Sigmoid colon (tissue), 7 donors: ENCODE measurements around the gene PTPRQ. TPM values are rescaled to one million over a fixed set of nuclear protein-coding genes. Genes with fewer than 3 reads are reported as not detected.

Source experiments
- DNase-seq: peaks from one replicate; pipeline ENCODE4 v3.0.0-alpha.2; 2019
- H3K27ac ChIP-seq, 4 donors: fragments of 200-600 bp; sonication (generic); one replicate each; pipeline ENCODE4 v1.5.1; 2016 to 2019; ENCODE audit warnings: mild to moderate bottlenecking in 1 of 4
- H3K27me3 ChIP-seq, 3 donors: fragments of 200-600 bp; sonication (generic); one replicate each; pipeline ENCODE4 v1.5.1; 2019; ENCODE audit warnings: mild to moderate bottlenecking in 1 of 3
- H3K36me3 ChIP-seq, 4 donors: fragments of 200-600 bp; sonication (generic); one replicate each; pipeline ENCODE4 v1.5.1; 2016 to 2019
- H3K4me1 ChIP-seq, 4 donors: fragments of 200-600 bp; sonication (generic); one replicate each; pipeline ENCODE4 v1.5.1; 2017 to 2019
- H3K4me3 ChIP-seq, 4 donors: fragments of 200-600 bp; sonication (generic); one replicate each; pipeline ENCODE4 v1.5.1; 2017 to 2019; ENCODE audit warnings: mild to moderate bottlenecking in 2 of 4, moderate library complexity in 1 of 4
- H3K9me3 ChIP-seq, 4 donors: fragments of 200-600 bp in 3 of 4; sonication (generic) in 3 of 4; one replicate each; pipeline versions ENCODE4 v1.5.1 to v1.6.1; 2013 to 2019
- EP300 ChIP-seq, 4 donors: sonication (generic); formaldehyde crosslinking; IDR thresholded peaks; one replicate each; pipeline ENCODE4 v1.6.1; 2017; ENCODE audit warnings: antibody characterized with exemption in 4 of 4
- POLR2A ChIP-seq, 2 donors: fragments of 450-650 bp; IDR thresholded peaks; one replicate each; pipeline ENCODE4 v1.6.1; 2016; ENCODE audit warnings: antibody characterized with exemption in 2 of 2, mild to moderate bottlenecking in 2 of 2, moderate library complexity in 2 of 2
- POLR2AphosphoS5 ChIP-seq, 4 donors: sonication (generic); formaldehyde crosslinking; IDR thresholded peaks; one replicate each; pipeline ENCODE4 v1.6.1; 2017; ENCODE audit warnings: antibody characterized with exemption in 4 of 4
- WGBS, 2 donors: extraction: QIAGEN DNeasy Blood & Tissue Kit; methylation state at CpG; one replicate each; pipeline ENCODE4 v1.1.7; 2013; 5-methylcytosine and 5-hydroxymethylcytosine counted together
- intact Hi-C: fragments of 100-400 bp; cut with DNase I; formaldehyde crosslinking; loops from one replicate; pipeline ENCODE4 v1.15.1; 2023
- polyA plus RNA-seq, 3 donors: library from polyadenylated mRNA; stranded (reverse); fragments of 200-250 nt; gene quantifications; one replicate each; pipeline ENCODE4 v1.2.3, GENCODE V29; 2013
- total RNA-seq, 4 donors: library from RNA; depleted of rRNA; stranded (reverse); fragments of >200 nt; gene quantifications; one replicate each; pipeline ENCODE4 v1.1.0, GENCODE V29; 2016
- TF ChIP-seq, protein P1 (sequence below), 4 experiments: fragments of 450-650 bp in 3 of 4; fragments of 200-600 bp in 1 of 4; IDR thresholded peaks; one replicate each; pipeline ENCODE4 v1.5.1; 2016 to 2019; ENCODE audit warnings: antibody characterized with exemption in 4 of 4, mild to moderate bottlenecking in 3 of 4, moderate library complexity in 2 of 4
- donor health status: healthy with polysubstance abuse.
- donor health status: Bipolar disorder and iron deficiency.
- donor health status: healthy.

Gene PTPRQ
- total and polyA plus RNA-seq, 7 donors, result 0.33 to 1.9 (median 0.59) TPM; not detected in 3

DNA sequence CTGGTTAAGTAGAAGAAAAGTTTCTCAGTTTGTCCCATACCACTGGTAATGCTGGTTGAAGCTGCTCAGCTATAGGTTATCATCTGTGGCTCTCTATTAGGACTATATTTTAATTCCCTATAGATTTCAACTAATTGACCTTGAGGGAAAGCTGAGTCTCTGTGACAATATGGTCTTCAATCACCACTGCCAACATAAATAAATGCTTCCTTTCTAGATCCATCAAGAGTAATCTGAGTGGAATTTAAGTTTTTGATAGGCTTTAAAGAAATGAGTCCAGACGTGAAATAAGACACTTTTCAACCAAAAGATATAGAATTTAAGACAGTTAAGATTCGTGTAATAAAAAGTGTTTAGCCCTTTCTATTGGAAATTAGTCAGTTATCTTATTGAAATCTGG lies 199.9 kb downstream of the PTPRQ start:
- intact Hi-C loops, result no loop called here
- no peaks in the 10 kb centered on the region for H3K9me3 ChIP-seq
- TF ChIP-seq POLR2AphosphoS5 (IDR thresholded peaks at IDR 0.05) (no peak), POLR2A (IDR thresholded peaks at IDR 0.05) (no peak)
- no peaks in the 10 kb centered on the region for H3K36me3 ChIP-seq
- 41 to 58% methylated on average over 2 of the region's 2 CpGs for WGBS, 2 donors
- H3K4me1 ChIP-seq, result no peaks in the 10 kb centered on the region
- H3K4me3 ChIP-seq, result no peak overlapping the region
- H3K27me3 ChIP-seq, result no peaks in the 10 kb centered on the region
- H3K27ac ChIP-seq, result no peak overlapping the region
- no peak for DNase-seq

DNA sequence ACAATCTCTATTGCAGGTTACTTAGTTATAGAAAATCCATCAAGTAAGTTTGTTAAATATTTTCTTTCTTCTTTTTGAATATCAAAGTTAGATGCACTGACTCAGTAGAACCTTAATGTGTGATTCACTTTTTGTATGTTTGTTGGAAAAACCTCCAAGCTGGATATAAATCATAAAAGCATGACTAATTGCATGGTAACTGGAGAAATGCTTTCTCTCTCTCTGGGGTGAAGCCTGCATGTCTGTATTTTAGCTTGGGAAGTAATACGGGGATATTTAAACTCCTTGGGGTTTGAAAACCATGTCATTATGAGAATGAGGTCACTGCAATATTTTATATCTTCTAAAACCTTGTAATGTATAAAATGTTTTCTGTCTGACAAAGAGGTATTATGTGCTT lies 204.8 kb downstream of the PTPRQ start:
- TF ChIP-seq POLR2AphosphoS5 (IDR thresholded peaks at IDR 0.05) (no peak), EP300 (IDR thresholded peaks at IDR 0.05) (no peak), POLR2A (IDR thresholded peaks at IDR 0.05) (no peak)
- TF ChIP-seq, protein P1, sequence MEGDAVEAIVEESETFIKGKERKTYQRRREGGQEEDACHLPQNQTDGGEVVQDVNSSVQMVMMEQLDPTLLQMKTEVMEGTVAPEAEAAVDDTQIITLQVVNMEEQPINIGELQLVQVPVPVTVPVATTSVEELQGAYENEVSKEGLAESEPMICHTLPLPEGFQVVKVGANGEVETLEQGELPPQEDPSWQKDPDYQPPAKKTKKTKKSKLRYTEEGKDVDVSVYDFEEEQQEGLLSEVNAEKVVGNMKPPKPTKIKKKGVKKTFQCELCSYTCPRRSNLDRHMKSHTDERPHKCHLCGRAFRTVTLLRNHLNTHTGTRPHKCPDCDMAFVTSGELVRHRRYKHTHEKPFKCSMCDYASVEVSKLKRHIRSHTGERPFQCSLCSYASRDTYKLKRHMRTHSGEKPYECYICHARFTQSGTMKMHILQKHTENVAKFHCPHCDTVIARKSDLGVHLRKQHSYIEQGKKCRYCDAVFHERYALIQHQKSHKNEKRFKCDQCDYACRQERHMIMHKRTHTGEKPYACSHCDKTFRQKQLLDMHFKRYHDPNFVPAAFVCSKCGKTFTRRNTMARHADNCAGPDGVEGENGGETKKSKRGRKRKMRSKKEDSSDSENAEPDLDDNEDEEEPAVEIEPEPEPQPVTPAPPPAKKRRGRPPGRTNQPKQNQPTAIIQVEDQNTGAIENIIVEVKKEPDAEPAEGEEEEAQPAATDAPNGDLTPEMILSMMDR (IDR thresholded peaks at IDR 0.05), result no peak
- Histone ChIP-seq H3K4me3 (no peak overlapping the region), H3K9me3 (no peaks in the 10 kb centered on the region), H3K4me1 (no peaks in the 10 kb centered on the region), H3K36me3 (no peaks in the 10 kb centered on the region), H3K27ac (no peak overlapping the region), H3K27me3 (no peaks in the 10 kb centered on the region)
- WGBS, 2 donors, result 69 to 82% methylated on average over 1 of the region's 1 CpG
- no peak for DNase-seq
- intact Hi-C loops, result no loop called here

DNA sequence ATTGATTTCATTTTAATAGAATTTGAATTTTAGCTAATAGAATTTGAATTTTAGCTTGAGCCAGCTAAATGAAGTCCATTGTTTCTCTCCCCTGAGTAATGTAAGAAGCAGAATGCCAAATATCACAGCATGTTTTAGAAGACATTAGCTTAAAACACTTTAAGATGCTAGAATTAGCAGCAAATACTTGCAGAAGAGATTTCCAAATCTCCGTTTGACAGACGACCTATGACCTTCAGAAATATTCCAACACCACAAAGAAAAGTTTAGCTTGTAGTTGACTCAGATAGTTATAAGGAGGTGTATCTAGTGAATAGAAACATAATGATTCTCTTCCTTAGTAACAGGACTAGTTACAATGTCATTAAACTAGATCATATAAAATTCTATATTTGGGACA lies 211.7 kb downstream of the PTPRQ start:
- Histone ChIP-seq H3K4me3 (no peak overlapping the region), H3K27me3 (no peaks in the 10 kb centered on the region), H3K4me1 (no peaks in the 10 kb centered on the region), H3K9me3 (no peaks in the 10 kb centered on the region), H3K36me3 (no peaks in the 10 kb centered on the region), H3K27ac (no peak overlapping the region)
- DNase-seq, result no peak
- intact Hi-C loops, result no loop called here
- TF ChIP-seq EP300 (IDR thresholded peaks at IDR 0.05) (no peak), POLR2AphosphoS5 (IDR thresholded peaks at IDR 0.05) (no peak), POLR2A (IDR thresholded peaks at IDR 0.05) (no peak)
- TF ChIP-seq, protein P1 (IDR thresholded peaks at IDR 0.05), result no peak
- WGBS, 2 donors, result 18 to 60% methylated on average over 2 of the region's 2 CpGs

DNA sequence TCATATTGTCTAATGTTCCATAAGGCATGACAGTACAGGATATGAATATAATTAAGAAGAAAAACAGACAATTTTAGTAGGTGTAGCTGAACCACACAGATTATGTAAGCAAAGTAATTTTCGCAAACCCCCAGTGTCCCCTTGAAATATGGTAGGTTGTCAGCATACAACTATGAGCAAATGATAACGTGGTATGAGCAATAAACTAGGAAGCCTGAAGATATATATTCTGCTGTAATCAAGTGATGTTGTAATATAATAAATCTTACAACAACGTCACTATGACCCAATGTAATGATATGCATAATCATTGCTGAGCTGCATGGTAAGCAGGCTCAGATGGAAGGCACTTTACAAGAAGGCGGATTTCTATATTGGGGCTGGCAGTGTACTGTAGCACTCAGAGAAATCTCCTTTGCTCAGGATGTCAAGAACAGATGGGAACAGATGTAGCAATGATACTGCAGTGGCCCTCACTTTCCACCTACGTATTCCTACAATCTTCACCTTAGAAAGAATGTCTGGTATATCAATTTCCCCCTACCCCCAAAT lies 215.6 kb downstream of the PTPRQ start:
- WGBS, 2 donors, result 58 to 78% methylated on average over 5 of the region's 5 CpGs
- Histone ChIP-seq H3K4me3 (no peak overlapping the region), H3K27me3 (no peaks in the 10 kb centered on the region), H3K36me3 (no peaks in the 10 kb centered on the region), H3K4me1 (no peaks in the 10 kb centered on the region), H3K27ac (no peak overlapping the region), H3K9me3 (no peaks in the 10 kb centered on the region)
- DNase-seq, result no peak
- intact Hi-C loops, result no loop called here
- TF ChIP-seq, protein P1 (IDR thresholded peaks at IDR 0.05), result no peak
- TF ChIP-seq POLR2A (IDR thresholded peaks at IDR 0.05) (no peak), POLR2AphosphoS5 (IDR thresholded peaks at IDR 0.05) (no peak), EP300 (IDR thresholded peaks at IDR 0.05) (no peak)

DNA sequence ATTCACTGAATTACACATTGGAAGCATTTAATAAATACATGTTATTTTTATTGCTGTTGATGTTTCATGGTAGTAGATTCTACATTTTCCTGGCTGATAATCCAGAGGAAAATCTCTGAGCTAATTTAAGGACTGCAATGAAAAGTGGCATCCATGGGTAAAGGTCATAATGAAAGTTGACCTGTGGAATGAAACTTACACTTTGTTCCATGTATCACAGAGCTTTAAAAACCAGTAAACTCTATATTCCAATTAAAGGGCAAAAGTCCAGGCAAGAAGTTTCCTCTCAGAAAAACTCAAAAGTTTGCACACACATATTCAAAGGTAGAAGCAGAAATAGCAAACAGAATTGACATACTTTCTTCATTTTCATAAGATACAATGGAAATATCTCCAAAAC lies 218.6 kb downstream of the PTPRQ start:
- no peaks in the 10 kb centered on the region for H3K36me3 ChIP-seq
- H3K4me1 ChIP-seq, result no peaks in the 10 kb centered on the region
- no peak overlapping the region for H3K27ac ChIP-seq
- no peaks in the 10 kb centered on the region for H3K27me3 ChIP-seq
- no peak overlapping the region for H3K4me3 ChIP-seq
- TF ChIP-seq POLR2AphosphoS5 (IDR thresholded peaks at IDR 0.05), result no peak
- TF ChIP-seq POLR2A (IDR thresholded peaks at IDR 0.05), result no peak
- TF ChIP-seq, protein P1 (IDR thresholded peaks at IDR 0.05), result no peak
- no peak for TF ChIP-seq EP300 (IDR thresholded peaks at IDR 0.05)
- no peak for DNase-seq
- no peaks in the 10 kb centered on the region for H3K9me3 ChIP-seq
- intact Hi-C loops, result no loop called here
